RWPE2 (cell line): ENCODE results near the gene MIEN1.
"Not testable (repeated sequence)": the region's sequence is repeated elsewhere in the genome, so short reads cannot be mapped to it uniquely, and the experiment has no call there.

Experiments used
- ATAC-seq: fragments of 200-7000 bp; cut with Tn5 transposase; 3 replicates; pipeline ENCODE4 v1.9.1; 2021; ENCODE audit warnings: low read depth
- DNase-seq: peaks from one replicate; pipeline ENCODE4 v3.0.0-alpha.2; 2020; ENCODE audit warnings: low spot score
- H3K27ac ChIP-seq: fragments of 450-650 bp; 2 replicates; pipeline ENCODE4 v1.5.1; 2017; ENCODE audit warnings: mild to moderate bottlenecking; ENCODE audit not compliant: poor library complexity, severe bottlenecking
- H3K27me3 ChIP-seq: fragments of 250-450 bp; sonication (Bioruptor Pico); 2 replicates; pipeline ENCODE4 v1.5.1; 2021; ENCODE audit warnings: mild to moderate bottlenecking, moderate library complexity; ENCODE audit not compliant: insufficient read depth, poor library complexity, severe bottlenecking
- H3K36me3 ChIP-seq: fragments of 250-450 bp; sonication (Bioruptor Pico); 2 replicates; pipeline ENCODE4 v1.5.1; 2020; ENCODE audit warnings: low read depth, mild to moderate bottlenecking, moderate library complexity
- H3K4me1 ChIP-seq: fragments of 250-450 bp; sonication (Bioruptor Pico); 2 replicates; pipeline ENCODE4 v1.5.1; 2021; ENCODE audit warnings: mild to moderate bottlenecking, moderate library complexity; ENCODE audit not compliant: insufficient read depth, poor library complexity, severe bottlenecking
- H3K4me3 ChIP-seq: fragments of 250-450 bp; sonication (Bioruptor Pico); 2 replicates; pipeline ENCODE4 v1.5.1; 2021; ENCODE audit warnings: mild to moderate bottlenecking, moderate library complexity; ENCODE audit not compliant: severe bottlenecking
- H3K9me3 ChIP-seq: fragments of 250-450 bp; sonication (Bioruptor Pico); 2 replicates; pipeline ENCODE4 v1.5.1; 2021; ENCODE audit warnings: mild to moderate bottlenecking, moderate library complexity; ENCODE audit not compliant: severe bottlenecking
- TF ChIP-seq, protein P1 (sequence below): fragments of 450-650 bp; IDR thresholded peaks from one replicate; pipeline ENCODE4 v1.5.1; 2017; ENCODE audit warnings: mild to moderate bottlenecking, moderate library complexity; ENCODE audit not compliant: poor library complexity, severe bottlenecking

MIEN1 gene

GRCh38 chr17:39699818-39700147, 30.5 kb downstream of the MIEN1 start, which contains the start of gene ERBB2:
Gene ERBB2 (plus strand): TSS chr17:39700064. CDS start chr17:39700239, 175 bp downstream.
- TF ChIP-seq, protein P1, sequence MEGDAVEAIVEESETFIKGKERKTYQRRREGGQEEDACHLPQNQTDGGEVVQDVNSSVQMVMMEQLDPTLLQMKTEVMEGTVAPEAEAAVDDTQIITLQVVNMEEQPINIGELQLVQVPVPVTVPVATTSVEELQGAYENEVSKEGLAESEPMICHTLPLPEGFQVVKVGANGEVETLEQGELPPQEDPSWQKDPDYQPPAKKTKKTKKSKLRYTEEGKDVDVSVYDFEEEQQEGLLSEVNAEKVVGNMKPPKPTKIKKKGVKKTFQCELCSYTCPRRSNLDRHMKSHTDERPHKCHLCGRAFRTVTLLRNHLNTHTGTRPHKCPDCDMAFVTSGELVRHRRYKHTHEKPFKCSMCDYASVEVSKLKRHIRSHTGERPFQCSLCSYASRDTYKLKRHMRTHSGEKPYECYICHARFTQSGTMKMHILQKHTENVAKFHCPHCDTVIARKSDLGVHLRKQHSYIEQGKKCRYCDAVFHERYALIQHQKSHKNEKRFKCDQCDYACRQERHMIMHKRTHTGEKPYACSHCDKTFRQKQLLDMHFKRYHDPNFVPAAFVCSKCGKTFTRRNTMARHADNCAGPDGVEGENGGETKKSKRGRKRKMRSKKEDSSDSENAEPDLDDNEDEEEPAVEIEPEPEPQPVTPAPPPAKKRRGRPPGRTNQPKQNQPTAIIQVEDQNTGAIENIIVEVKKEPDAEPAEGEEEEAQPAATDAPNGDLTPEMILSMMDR = no peak
- ATAC-seq (peak; percentile 92), DNase-seq (no peak)
- Histone ChIP-seq H3K36me3 (no peaks in the 10 kb centered on the region), H3K27ac (peak within 1 kb of the TSS; percentile 60), H3K4me3 (peak within 1 kb of the TSS; percentile 71), H3K4me1 (peaks cover 7% of the 10 kb centered on the region), H3K9me3 (no peaks in the 10 kb centered on the region), H3K27me3 (no peaks in the 10 kb centered on the region)

- H3K9me3 ChIP-seq = not testable (repeated sequence)
Observed at GRCh38 chr17:39699157-39699817, 31.0 kb downstream of the MIEN1 start.

GRCh38 chr17:39697961-39698360, 32.4 kb downstream of the MIEN1 start:
- DNase-seq (no peak), ATAC-seq (no peak)
- TF ChIP-seq, protein P1 = no peak
- H3K27ac ChIP-seq = no peak overlapping the region
- H3K4me1 ChIP-seq = peaks cover 5% of the 10 kb centered on the region
- no peaks in the 10 kb centered on the region for H3K27me3 ChIP-seq
- H3K4me3 ChIP-seq = no peak overlapping the region
- H3K36me3 ChIP-seq = no peaks in the 10 kb centered on the region
- H3K9me3 ChIP-seq = no peaks in the 10 kb centered on the region

More at GRCh38 chr17:39699157-39699817, 31.0 kb downstream of the MIEN1 start:
- H3K27ac ChIP-seq = peak overlapping the region; percentile 60
- H3K4me1 ChIP-seq, H3K36me3 ChIP-seq, DNase-seq, ATAC-seq, H3K27me3 ChIP-seq: not testable (repeated sequence)
- H3K4me3 ChIP-seq = peak overlapping the region; percentile 71

DNA sequence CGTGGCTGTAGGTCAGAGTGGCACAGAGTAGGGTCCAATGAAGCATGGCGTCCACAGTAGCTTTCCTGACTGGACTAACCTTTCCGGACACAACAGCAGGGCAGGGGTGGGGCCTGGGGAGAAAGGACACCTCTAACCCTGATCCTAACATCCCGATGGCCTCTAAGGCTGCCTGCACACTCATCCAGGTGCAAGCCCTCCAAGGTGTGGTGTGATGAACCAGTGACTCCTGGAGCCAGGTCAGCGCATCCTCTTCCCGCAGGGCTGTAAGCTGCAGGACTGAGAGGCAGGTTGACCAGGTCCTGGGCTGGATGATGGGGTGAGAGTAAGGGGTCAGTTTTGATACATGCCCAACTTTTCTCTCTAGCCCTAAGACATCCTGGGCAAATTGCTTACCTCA, 33.6 kb downstream of the MIEN1 start:
- DNase-seq (no peak), ATAC-seq (no peak)
- Histone ChIP-seq H3K4me1 (peaks cover 5% of the 10 kb centered on the region), H3K4me3 (no peak overlapping the region), H3K27ac (no peak overlapping the region), H3K9me3 (no peaks in the 10 kb centered on the region), H3K27me3 (no peaks in the 10 kb centered on the region), H3K36me3 (no peaks in the 10 kb centered on the region)
- TF ChIP-seq, protein P1 = no peak

- Histone ChIP-seq H3K9me3 (no peaks in the 10 kb centered on the region), H3K27me3 (no peaks in the 10 kb centered on the region), H3K36me3 (no peaks in the 10 kb centered on the region), H3K27ac (no peak overlapping the region), H3K4me1 (peaks cover 5% of the 10 kb centered on the region), H3K4me3 (no peak overlapping the region)
- TF ChIP-seq, protein P1 = no peak
- DNase-seq (no peak), ATAC-seq (no peak)
Observed at GRCh38 chr17:39695089-39695474, 35.2 kb downstream of the MIEN1 start.
